ENCODE results near the gene RRAD.
A peak's percentile ranks its signal among the peaks of the same experiment; 100 is the strongest.

Gene RRAD

GRCh38 chr16:66889622-66890021 is 35.7 kb downstream of the RRAD start:
- no peak for DNase-seq (ENCODE audit: low read depth)

GRCh38 chr16:66888647-66889615 is 36.4 kb downstream of the RRAD start:
- in situ Hi-C loops (cut with HindIII; ENCODE audit: low sequenced_read_pairs): no loop called here
- TF ChIP-seq CTCF (IDR thresholded peaks at IDR 0.05; ENCODE audit: low read depth, low read length, missing control alignments): no peak
- H3K4me3 ChIP-seq (ENCODE audit: low read depth, low read length): no peak overlapping the region
- DNase-seq (ENCODE audit: low read depth): no peak

More at GRCh38 chr16:66889622-66890021, 35.7 kb downstream of the RRAD start:
- H3K4me3 ChIP-seq (ENCODE audit: low read depth, low read length): no peak overlapping the region
- in situ Hi-C loops (cut with HindIII; ENCODE audit: low sequenced_read_pairs): no loop called here
- TF ChIP-seq CTCF (IDR thresholded peaks at IDR 0.05; ENCODE audit: low read depth, low read length, missing control alignments): no peak

- H3K4me3 ChIP-seq (ENCODE audit: low read depth, low read length): no peak overlapping the region
- DNase-seq (ENCODE audit: low read depth): peak; percentile 59
- in situ Hi-C loops (cut with HindIII; ENCODE audit: low sequenced_read_pairs): no loop called here
- TF ChIP-seq CTCF (IDR thresholded peaks at IDR 0.05; ENCODE audit: low read depth, low read length, missing control alignments): no peak
Measured at GRCh38 chr16:66886914-66887313, 38.4 kb downstream of the RRAD start.

- in situ Hi-C loops (cut with HindIII; ENCODE audit: low sequenced_read_pairs): no loop called here
- H3K4me3 ChIP-seq (ENCODE audit: low read depth, low read length): no peak overlapping the region
- no peak for TF ChIP-seq CTCF (IDR thresholded peaks at IDR 0.05; ENCODE audit: low read depth, low read length, missing control alignments)
- DNase-seq (ENCODE audit: low read depth): no peak
Measured at GRCh38 chr16:66886321-66886720, 39.0 kb downstream of the RRAD start.

- DNase-seq (ENCODE audit: low read depth): no peak
- no peak overlapping the region for H3K4me3 ChIP-seq (ENCODE audit: low read depth, low read length)
- TF ChIP-seq CTCF (IDR thresholded peaks at IDR 0.05; ENCODE audit: low read depth, low read length, missing control alignments): no peak
- in situ Hi-C loops (cut with HindIII; ENCODE audit: low sequenced_read_pairs): no loop called here
Measured at GRCh38 chr16:66885491-66885890, 39.8 kb downstream of the RRAD start.

- TF ChIP-seq CTCF (IDR thresholded peaks at IDR 0.05; ENCODE audit: low read depth, low read length, missing control alignments): no peak
- no peak overlapping the region for H3K4me3 ChIP-seq (ENCODE audit: low read depth, low read length)
- in situ Hi-C loops (cut with HindIII; ENCODE audit: low sequenced_read_pairs): no loop called here
- no peak for DNase-seq (ENCODE audit: low read depth)
Measured at GRCh38 chr16:66882702-66883101, 42.6 kb downstream of the RRAD start.
